ENCODE results near the gene MRC1.
"Not testable (repeated sequence)": the region's sequence is repeated elsewhere in the genome, so short reads cannot be mapped to it uniquely, and the experiment has no call there.

MRC1 gene

GRCh38 chr10:17910125-17910789 lies 101.1 kb downstream of the MRC1 start:
- peak; percentile 63 for DNase-seq

- DNase-seq: no peak
Measured at GRCh38 chr10:17912754-17913153, 103.6 kb downstream of the MRC1 start.

- DNase-seq: no peak
Measured at GRCh38 chr10:17913604-17914003, 104.5 kb downstream of the MRC1 start.

GRCh38 chr10:17914169-17915045 lies 105.3 kb downstream of the MRC1 start:
- no peak for DNase-seq

- no peak for DNase-seq
Measured at GRCh38 chr10:17915181-17915580, 106.0 kb downstream of the MRC1 start.

- no peak for DNase-seq
Measured at GRCh38 chr10:17918187-17918903, 109.2 kb downstream of the MRC1 start.

GRCh38 chr10:17921378-17921777 lies 112.2 kb downstream of the MRC1 start:
- DNase-seq: no peak

- DNase-seq: no peak
Measured at GRCh38 chr10:17923728-17924127, 114.6 kb downstream of the MRC1 start.

- no peak for DNase-seq
Measured at GRCh38 chr10:17943033-17943745, 134.0 kb downstream of the MRC1 start.

- not testable (repeated sequence) for DNase-seq
Measured at GRCh38 chr10:17950269-17950668, 141.1 kb downstream of the MRC1 start.

- no peak for DNase-seq
Measured at GRCh38 chr10:17950726-17951125, 141.6 kb downstream of the MRC1 start.

- no peak for DNase-seq
Measured at GRCh38 chr10:17951868-17952371, 142.8 kb downstream of the MRC1 start, which contains the start of gene SLC39A12. Gene SLC39A12, plus strand, starts transcription at chr10:17951918. Its CDS starts 1,359 bp downstream, at chr10:17953277.

GRCh38 chr10:17954372-17954771 lies 145.2 kb downstream of the MRC1 start:
- not testable (repeated sequence) for DNase-seq

GRCh38 chr10:17954861-17955260 lies 145.7 kb downstream of the MRC1 start:
- no peak for DNase-seq

- no peak for DNase-seq
Measured at GRCh38 chr10:17958049-17958448, 148.9 kb downstream of the MRC1 start.

- no peak for DNase-seq
Measured at GRCh38 chr10:17959870-17960269, 150.7 kb downstream of the MRC1 start.

All from suppressor macrophage treated with lipopolysaccharide for 4 hours (primary cell).